Coronary artery (tissue), 2 donors: Measurements from ENCODE around the gene TSPOAP1.

Experiments
- DNase-seq: peaks from one replicate; pipeline ENCODE4 v3.0.0-alpha.2; 2017; ENCODE audit warnings: low spot score
- H3K27ac ChIP-seq, 2 donors: fragments of 200-600 bp; sonication (generic); one replicate each; pipeline ENCODE4 v1.5.1; 2016 to 2019
- H3K4me3 ChIP-seq: fragments of 200-600 bp; sonication (generic); 2 replicates; pipeline ENCODE4 v1.5.1; 2016; ENCODE audit warnings: mild to moderate bottlenecking, moderate library complexity
- CTCF ChIP-seq: fragments of 200-600 bp; sonication (generic); IDR thresholded peaks from one replicate; pipeline ENCODE4 v1.5.1; 2019; ENCODE audit warnings: antibody characterized with exemption

TSPOAP1 gene

GRCh38 chr17:58302919-58303585 is 25.5 kb downstream of the TSPOAP1 start:
- Histone ChIP-seq H3K4me3 (no peak overlapping the region), H3K27ac (no peak overlapping the region)
- no peak for TF ChIP-seq CTCF
- peak; percentile 69 for DNase-seq

GRCh38 chr17:58302171-58302918 is 26.2 kb downstream of the TSPOAP1 start:
- Histone ChIP-seq H3K4me3 (no peak overlapping the region), H3K27ac (no peak overlapping the region)
- DNase-seq: no peak
- no peak for TF ChIP-seq CTCF

- TF ChIP-seq CTCF: no peak
- no peak for DNase-seq
These were observed 27.0 kb downstream of the TSPOAP1 start for GRCh38 chr17:58301504-58302150.

GRCh38 chr17:58300336-58300735 is 28.3 kb downstream of the TSPOAP1 start:
- Histone ChIP-seq H3K4me3 (no peak overlapping the region), H3K27ac (no peak overlapping the region)
- no peak for DNase-seq
- no peak for TF ChIP-seq CTCF

More at GRCh38 chr17:58301504-58302150, 27.0 kb downstream of the TSPOAP1 start:
- Histone ChIP-seq H3K4me3 (no peak overlapping the region), H3K27ac (no peak overlapping the region)

GRCh38 chr17:58294034-58294433 is 34.6 kb downstream of the TSPOAP1 start:
- no peak for TF ChIP-seq CTCF
- no peak overlapping the region for H3K27ac ChIP-seq

GRCh38 chr17:58291246-58291645 is 37.3 kb downstream of the TSPOAP1 start:
- no peak for TF ChIP-seq CTCF
- no peak overlapping the region for H3K27ac ChIP-seq
- no peak for DNase-seq
- no peak overlapping the region for H3K4me3 ChIP-seq

More at GRCh38 chr17:58294034-58294433, 34.6 kb downstream of the TSPOAP1 start:
- no peak for DNase-seq
- no peak overlapping the region for H3K4me3 ChIP-seq
